H1 (cell line): ENCODE data around the gene PI4KA. TPM values are rescaled to one million over a fixed set of nuclear protein-coding genes. Genes with fewer than 3 reads are reported as not detected.
"Not testable (repeated sequence)": the region's sequence is repeated elsewhere in the genome, so short reads cannot be mapped to it uniquely, and the experiment has no call there.

ENCODE experiments used
- CTCF ChIA-PET: fragments of 300-600 bp; sonication (Branson Sonifier 250); formaldehyde crosslinking; loops from one replicate; lab custom pipeline; 2021; ENCODE audit not compliant: partially characterized antibody; lab: Charles Lee
- POLR2A ChIA-PET: fragments of 300-600 bp; sonication (Branson Sonifier 250); formaldehyde crosslinking; loops from one replicate; lab custom pipeline; 2021; ENCODE audit warnings: inconsistent platforms; ENCODE audit not compliant: partially characterized antibody; lab: Charles Lee
- DNase-seq, 2 experiments: peaks; one replicate each; pipeline versions ENCODE4 v3.0.0 to v3.0.0-alpha.2; 2010 to 2022; ENCODE audit warnings: low spot score in 2 of 2, low read depth in 1 of 2, mixed read lengths in 1 of 2
- FAIRE-seq: peaks from 2 replicates; lab custom pipeline; 2011; peaks lifted over from hg19 to GRCh38; lab: Jason Lieb, UNC
- H2AFZ ChIP-seq: 2 replicates; pipeline ENCODE4 v1.8.1; 2012; ENCODE audit warnings: low read length, inconsistent platforms
- H2AK5ac ChIP-seq: 2 replicates; pipeline ENCODE4 v1.6.1; 2013; ENCODE audit warnings: low read depth, low read length
- H2BK120ac ChIP-seq: replicated peaks from 2 replicates; pipeline ENCODE3; 2013; ENCODE audit warnings: low read depth, low read length, inconsistent platforms
- H2BK12ac ChIP-seq: 2 replicates; pipeline ENCODE4 v1.6.1; 2013; ENCODE audit warnings: low read depth, low read length
- H2BK15ac ChIP-seq: 2 replicates; pipeline ENCODE4 v1.6.1; 2013; ENCODE audit warnings: low read length
- H2BK20ac ChIP-seq: 2 replicates; pipeline ENCODE4 v1.6.1; 2013; ENCODE audit warnings: low read length
- H2BK5ac ChIP-seq: 2 replicates; pipeline ENCODE4 v1.6.1; 2013; ENCODE audit warnings: low read depth, low read length
- H3K14ac ChIP-seq: 2 replicates; pipeline ENCODE4 v1.6.1; 2013; ENCODE audit warnings: inconsistent platforms; ENCODE audit not compliant: insufficient read length
- H3K18ac ChIP-seq: 2 replicates; pipeline ENCODE4 v1.6.1; 2013; ENCODE audit warnings: low read length; ENCODE audit errors: extremely low read depth
- H3K23ac ChIP-seq: 2 replicates; pipeline ENCODE4 v1.6.1; 2013; ENCODE audit warnings: inconsistent platforms; ENCODE audit not compliant: insufficient read length
- H3K23me2 ChIP-seq: 2 replicates; pipeline ENCODE4 v1.6.1; 2013; ENCODE audit warnings: low read depth, low read length
- H3K27ac ChIP-seq: 2 replicates; pipeline ENCODE4 v1.6.1; 2011; ENCODE audit warnings: low read depth, low read length, inconsistent platforms
- H3K27me3 ChIP-seq, 4 experiments: replicated peaks in 1 of 4; 1 replicate in 1 of 4; 2 replicates in 3 of 4; pipeline versions ENCODE4 v1.6.1 to v1.8.1; 2011 to 2013; ENCODE audit warnings: low read length in 3 of 4, mild to moderate bottlenecking in 3 of 4, inconsistent platforms in 2 of 4, mixed read lengths in 2 of 4, moderate library complexity in 1 of 4; ENCODE audit not compliant: control insufficient read depth in 3 of 4, insufficient read depth in 3 of 4; ENCODE audit errors: extremely low read depth in 1 of 4
- H3K36me3 ChIP-seq, 4 experiments: 2 replicates each; pipeline versions ENCODE4 v1.6.1 to v1.8.1; 2011 to 2013; ENCODE audit warnings: mild to moderate bottlenecking in 4 of 4, low read length in 3 of 4, moderate library complexity in 2 of 4, control low read depth in 1 of 4, inconsistent platforms in 1 of 4; ENCODE audit not compliant: insufficient read depth in 4 of 4, control insufficient read depth in 2 of 4
- H3K4ac ChIP-seq: replicated peaks from 2 replicates; pipeline ENCODE3; 2013; ENCODE audit warnings: low read length, low read depth, mixed read lengths, inconsistent platforms; ENCODE audit not compliant: insufficient read length
- H3K4me1 ChIP-seq, 4 experiments: replicated peaks in 1 of 4; 1 replicate in 1 of 4; 2 replicates in 3 of 4; pipeline versions ENCODE4 v1.6.1 to v1.8.1; 2011 to 2013; ENCODE audit warnings: low read length in 3 of 4, inconsistent platforms in 2 of 4, mixed read lengths in 1 of 4; ENCODE audit not compliant: insufficient read depth in 4 of 4, control insufficient read depth in 3 of 4
- H3K4me2 ChIP-seq, 2 experiments: 2 replicates each; pipeline versions ENCODE4 v1.6.1 to v1.8.1; 2011 to 2013; ENCODE audit warnings: low read depth in 2 of 2, low read length in 2 of 2, control low read depth in 1 of 2, inconsistent platforms in 1 of 2, mild to moderate bottlenecking in 1 of 2; ENCODE audit not compliant: insufficient read depth in 1 of 2
- H3K4me3 ChIP-seq, 4 experiments: fragments of 200-600, 300-600 bp in 1 of 4; sonication (generic), shearing (Covaris generic), sonication (Bioruptor Twin) in 1 of 4; 2 replicates each; pipeline versions ENCODE4 v1.5.1 to v1.8.1; 2011 to 2016; ENCODE audit warnings: low read length in 4 of 4, low read depth in 3 of 4, control low read depth in 2 of 4, inconsistent platforms in 2 of 4, mild to moderate bottlenecking in 2 of 4, mixed read lengths in 1 of 4, moderate library complexity in 1 of 4; ENCODE audit not compliant: insufficient read depth in 2 of 4; ENCODE audit errors: extremely low read depth in 1 of 4
- H3K56ac ChIP-seq: replicated peaks from 2 replicates; pipeline ENCODE3; 2013; ENCODE audit warnings: low read depth, mild to moderate bottlenecking, mixed read lengths, low read length, inconsistent platforms; ENCODE audit not compliant: insufficient read length
- H3K79me1 ChIP-seq: 2 replicates; pipeline ENCODE4 v1.6.1; 2013; ENCODE audit warnings: low read depth, low read length, control low read depth
- H3K79me2 ChIP-seq, 2 experiments: 2 replicates each; pipeline versions ENCODE4 v1.6.1 to v1.8.1; 2012 to 2013; ENCODE audit warnings: low read length in 2 of 2, mild to moderate bottlenecking in 2 of 2, inconsistent platforms in 1 of 2; ENCODE audit not compliant: insufficient read depth in 2 of 2, control insufficient read depth in 1 of 2
- H3K9ac ChIP-seq, 4 experiments: replicated peaks in 1 of 4; 1 replicate in 1 of 4; 2 replicates in 3 of 4; pipeline versions ENCODE4 v1.6.1 to v1.8.1; 2011 to 2013; ENCODE audit warnings: low read depth in 3 of 4, low read length in 3 of 4, control low read depth in 2 of 4, mild to moderate bottlenecking in 2 of 4, moderate library complexity in 2 of 4, inconsistent platforms in 1 of 4; ENCODE audit errors: extremely low read depth in 1 of 4
- H3K9me3 ChIP-seq, 2 experiments: 2 replicates each; pipeline versions ENCODE4 v1.6.1 to v1.8.1; 2012 to 2013; ENCODE audit warnings: mild to moderate bottlenecking in 2 of 2, moderate library complexity in 2 of 2, control low read depth in 1 of 2, inconsistent platforms in 1 of 2, low read depth in 1 of 2, low read length in 1 of 2, mixed read lengths in 1 of 2; ENCODE audit not compliant: insufficient read depth in 2 of 2
- H4K20me1 ChIP-seq, 2 experiments: replicated peaks in 1 of 2; 2 replicates each; pipeline versions ENCODE3 to v1.8.1; 2011 to 2013; ENCODE audit warnings: inconsistent platforms in 2 of 2, low read length in 2 of 2, mild to moderate bottlenecking in 1 of 2; ENCODE audit not compliant: insufficient read depth in 2 of 2, control insufficient read depth in 1 of 2
- H4K5ac ChIP-seq: 2 replicates; pipeline ENCODE4 v1.6.1; 2013; ENCODE audit warnings: low read length, low read depth, mixed read lengths, inconsistent platforms; ENCODE audit not compliant: insufficient read length
- H4K8ac ChIP-seq: 2 replicates; pipeline ENCODE4 v1.8.0; 2013; ENCODE audit warnings: mild to moderate bottlenecking, moderate library complexity, low read length, inconsistent platforms; ENCODE audit not compliant: insufficient read depth; ENCODE audit errors: extremely low read depth
- H4K91ac ChIP-seq: replicated peaks from 2 replicates; pipeline ENCODE3; 2013; ENCODE audit warnings: low read length, mixed read lengths, inconsistent platforms; ENCODE audit not compliant: insufficient read length
- WGBS, 2 experiments: shearing (Covaris generic) in 1 of 2; methylation state at CpG; one replicate each; pipeline versions ENCODE4 v1.1.6 to v1.1.7; 2013 to 2015; ENCODE audit warnings: low lambda C conversion rate in 2 of 2, mixed read lengths in 2 of 2, inconsistent platforms in 1 of 2, low coverage in 1 of 2, missing lambda C conversion rate in 1 of 2; ENCODE audit not compliant: insufficient replicate concordance in 2 of 2, insufficient coverage in 1 of 2, insufficient read length in 1 of 2; ENCODE audit errors: extremely low coverage in 1 of 2, missing lambda C conversion rate in 1 of 2; 5-methylcytosine and 5-hydroxymethylcytosine counted together
- polyA plus RNA-seq, 7 experiments: library from polyadenylated mRNA; depleted of rRNA in 3 of 7; stranded (reverse) in 5 of 7; unstranded in 2 of 7; fragments of >200 nt in 5 of 7; fragments of 200-250 nt in 2 of 7; gene quantifications; 1 replicate in 5 of 7; 2 replicates in 1 of 7; 4 replicates in 1 of 7; pipeline versions ENCODE4 v1.2.1 to v1.2.3, GENCODE V29; 2011 to 2013; ENCODE audit warnings: missing spikeins in 2 of 7, mixed read lengths in 2 of 7
- total RNA-seq: library from RNA; stranded (reverse); fragmentation: NEBNext Ultra II Directional; extraction: Animal tissue kit (Norgen Biotek cat#: 25700); gene quantifications from 2 replicates; pipeline ENCODE4 v1.2.1, GENCODE V29; 2021

Gene PI4KA
- total and polyA plus RNA-seq, 2 of the 8 experiments (the other 6 are each of a cell fraction or from before 2014, with no cell fraction given): 22.5 to 37.7 TPM

- H3K27me3 ChIP-seq, H3K4me1 ChIP-seq, H3K9ac ChIP-seq, H2AFZ ChIP-seq, H3K23me2 ChIP-seq, CTCF ChIA-PET, H2BK5ac ChIP-seq, H4K91ac ChIP-seq, H3K79me2 ChIP-seq, H3K23ac ChIP-seq, POLR2A ChIA-PET, H2BK20ac ChIP-seq, H3K18ac ChIP-seq, H3K27ac ChIP-seq, H3K14ac ChIP-seq, H4K8ac ChIP-seq, H3K36me3 ChIP-seq, H4K5ac ChIP-seq, FAIRE-seq, H3K9me3 ChIP-seq, H3K4ac ChIP-seq, H2BK120ac ChIP-seq, H2AK5ac ChIP-seq, H3K4me3 ChIP-seq, H2BK15ac ChIP-seq, H3K4me2 ChIP-seq, H4K20me1 ChIP-seq, H3K79me1 ChIP-seq, DNase-seq, H2BK12ac ChIP-seq, H3K56ac ChIP-seq: not testable (repeated sequence)
- WGBS, 2 experiments: 86% methylated on average over 10 of the region's 13 CpGs; no CpG with 5 or more reads in 1 of the 2 experiments
Observed at GRCh38 chr22:20718727-20719126, 139.9 kb downstream of the PI4KA start.

GRCh38 chr22:20717981-20718380, 140.6 kb downstream of the PI4KA start:
- H3K9ac ChIP-seq, H2BK20ac ChIP-seq, POLR2A ChIA-PET, H2AFZ ChIP-seq, H3K27me3 ChIP-seq, H3K4ac ChIP-seq, H2BK120ac ChIP-seq, H3K4me3 ChIP-seq, H4K8ac ChIP-seq, H3K4me1 ChIP-seq, CTCF ChIA-PET, H3K14ac ChIP-seq, H2BK5ac ChIP-seq, H3K27ac ChIP-seq, H3K4me2 ChIP-seq, H4K91ac ChIP-seq, H3K79me1 ChIP-seq, FAIRE-seq, DNase-seq, H4K5ac ChIP-seq, H3K23me2 ChIP-seq, H3K36me3 ChIP-seq, H2BK12ac ChIP-seq, H3K79me2 ChIP-seq, H2AK5ac ChIP-seq, H3K18ac ChIP-seq, H3K56ac ChIP-seq, H3K9me3 ChIP-seq, H4K20me1 ChIP-seq, H3K23ac ChIP-seq, H2BK15ac ChIP-seq: not testable (repeated sequence)
- 96% methylated on average over 6 of the region's 7 CpGs; no CpG with 5 or more reads in 1 of the 2 experiments for WGBS, 2 experiments
